Epithelial cell of esophagus (primary cell): ENCODE data around the gene BORCS5.

Source experiments
- DNase-seq: peaks from one replicate; pipeline ENCODE4 v3.0.0; 2010; ENCODE audit warnings: low read depth
- H3K4me3 ChIP-seq: 2 replicates; pipeline ENCODE4 v1.5.1; 2011; ENCODE audit warnings: mild to moderate bottlenecking, low read length, control low read depth
- CTCF ChIP-seq: IDR thresholded peaks from 2 replicates; pipeline ENCODE4 v1.5.1; 2011; ENCODE audit warnings: low read depth, mild to moderate bottlenecking, low read length, control low read depth, inconsistent platforms; ENCODE audit not compliant: insufficient read depth; ENCODE audit errors: missing control alignments

BORCS5 gene

GRCh38 chr12:12510551-12510950 is 153.7 kb downstream of the BORCS5 start:
- H3K4me3 ChIP-seq, result no peak overlapping the region
- DNase-seq, result no peak
- TF ChIP-seq CTCF, result no peak

GRCh38 chr12:12511021-12511783 is 154.3 kb downstream of the BORCS5 start:
- no peak overlapping the region for H3K4me3 ChIP-seq
- peak; percentile 97 for DNase-seq
- TF ChIP-seq CTCF, result no peak

GRCh38 chr12:12511895-12512711 is 155.2 kb downstream of the BORCS5 start:
- DNase-seq, result no peak
- TF ChIP-seq CTCF, result no peak
- no peak overlapping the region for H3K4me3 ChIP-seq

GRCh38 chr12:12513416-12514006 is 156.6 kb downstream of the BORCS5 start:
- TF ChIP-seq CTCF, result no peak
- H3K4me3 ChIP-seq, result no peak overlapping the region
- no peak for DNase-seq

GRCh38 chr12:12518464-12518845 is 161.6 kb downstream of the BORCS5 start:
- DNase-seq, result no peak
- TF ChIP-seq CTCF, result no peak
- H3K4me3 ChIP-seq, result no peak overlapping the region

- no peak for DNase-seq
- no peak overlapping the region for H3K4me3 ChIP-seq
- TF ChIP-seq CTCF, result no peak
These were observed 162.0 kb downstream of the BORCS5 start for GRCh38 chr12:12518919-12519318.
